Cortex of kidney (tissue), 1 donor: ENCODE measurements around the gene XRRA1.
"Not testable (repeated sequence)": the region's sequence is repeated elsewhere in the genome, so short reads cannot be mapped to it uniquely, and the experiment has no call there.

Experiments
- DNase-seq: peaks from one replicate; lab custom pipeline; 2025; lab: John Stamatoyannopoulos, UW

Gene XRRA1

DNA sequence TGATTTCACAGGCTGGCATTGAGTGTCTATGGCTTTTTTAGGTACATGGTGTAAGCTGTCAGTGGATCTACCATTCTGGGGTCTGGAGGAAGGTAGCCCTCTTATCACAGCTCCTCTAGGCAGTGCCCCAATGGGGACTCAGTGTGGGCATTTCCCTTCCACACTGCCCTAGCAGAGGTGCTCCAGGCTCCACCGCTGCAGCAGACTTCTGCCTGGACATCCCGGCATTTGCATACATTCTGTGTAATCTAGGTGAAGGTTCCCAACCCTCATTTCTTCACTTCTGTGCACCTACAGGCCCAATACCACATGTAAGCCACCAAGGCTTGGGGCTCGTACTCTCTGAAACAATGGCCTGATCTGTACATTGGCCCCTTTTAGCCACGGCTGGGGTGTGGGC, 122.0 kb downstream of the XRRA1 start:
- DNase-seq: no peak

GRCh38 chr11:74825596-74825995, 123.3 kb downstream of the XRRA1 start:
- DNase-seq: not testable (repeated sequence)

GRCh38 chr11:74824285-74824982, 124.5 kb downstream of the XRRA1 start:
- DNase-seq: no peak

DNA sequence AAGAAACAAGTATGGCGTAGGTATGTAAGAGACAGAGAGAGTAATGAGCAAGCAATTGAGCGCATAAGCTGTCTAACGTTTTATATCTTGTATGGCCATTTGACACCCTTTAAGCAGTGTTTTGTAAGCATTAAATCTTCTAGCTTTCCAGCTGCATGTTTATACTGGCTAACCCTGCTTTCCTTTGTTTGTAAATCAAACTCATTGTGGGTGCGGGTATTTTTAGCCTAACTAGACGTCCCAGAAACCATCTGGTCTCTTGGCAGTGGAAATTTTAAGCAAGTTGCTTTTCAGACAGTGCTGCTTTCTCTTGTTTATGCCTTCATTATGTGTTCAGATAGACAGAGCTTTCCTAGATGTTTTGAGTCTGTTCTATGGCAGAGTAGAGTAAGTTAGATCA, 126.7 kb downstream of the XRRA1 start:
- DNase-seq: no peak

DNA sequence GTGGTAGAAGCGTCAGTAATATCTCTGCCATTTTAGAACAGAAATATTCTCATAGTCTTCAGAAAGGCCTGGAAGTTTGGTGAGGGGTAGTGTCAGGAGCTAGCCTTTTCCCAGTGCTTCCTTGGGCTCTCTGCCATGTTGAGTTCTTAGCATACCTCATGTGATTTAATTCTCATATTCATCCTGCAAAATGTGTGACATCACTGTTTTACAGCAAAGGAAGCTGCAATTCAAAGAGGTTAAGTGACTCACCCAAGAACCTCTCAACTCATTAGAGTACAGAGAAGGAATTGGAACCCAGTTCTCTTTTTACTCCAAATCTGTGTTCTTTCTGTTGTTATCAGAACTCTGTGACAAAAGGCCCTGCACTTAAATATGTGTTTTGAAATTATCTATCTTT, 128.1 kb downstream of the XRRA1 start:
- no peak for DNase-seq

GRCh38 chr11:74819400-74819799, 129.5 kb downstream of the XRRA1 start:
- DNase-seq: no peak

GRCh38 chr11:74818283-74818946, 130.5 kb downstream of the XRRA1 start:
- no peak for DNase-seq

GRCh38 chr11:74816664-74817063, 132.2 kb downstream of the XRRA1 start:
- DNase-seq: no peak

DNA sequence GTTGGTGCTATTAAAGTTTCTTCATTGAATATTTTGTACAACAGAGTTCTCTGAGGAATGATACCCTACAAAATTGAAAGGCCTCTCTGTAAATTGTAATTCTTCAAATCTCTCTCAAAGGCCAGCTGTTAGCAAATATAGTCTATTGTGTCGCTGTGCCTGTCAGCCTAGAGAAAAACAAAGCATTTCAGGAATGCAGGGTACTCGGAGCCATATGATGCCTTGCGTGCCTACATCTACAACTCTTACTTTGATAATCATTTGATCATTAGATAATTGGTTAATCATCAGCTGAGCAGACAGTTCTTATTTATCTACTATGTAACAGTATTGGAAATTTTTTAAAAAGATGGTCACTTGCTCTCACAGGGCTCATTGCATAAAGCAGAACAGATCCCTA, 132.9 kb downstream of the XRRA1 start:
- no peak for DNase-seq

- DNase-seq: no peak
Observed at GRCh38 chr11:74809801-74810200, 139.1 kb downstream of the XRRA1 start.

GRCh38 chr11:74806267-74806666, 142.6 kb downstream of the XRRA1 start:
- no peak for DNase-seq

DNA sequence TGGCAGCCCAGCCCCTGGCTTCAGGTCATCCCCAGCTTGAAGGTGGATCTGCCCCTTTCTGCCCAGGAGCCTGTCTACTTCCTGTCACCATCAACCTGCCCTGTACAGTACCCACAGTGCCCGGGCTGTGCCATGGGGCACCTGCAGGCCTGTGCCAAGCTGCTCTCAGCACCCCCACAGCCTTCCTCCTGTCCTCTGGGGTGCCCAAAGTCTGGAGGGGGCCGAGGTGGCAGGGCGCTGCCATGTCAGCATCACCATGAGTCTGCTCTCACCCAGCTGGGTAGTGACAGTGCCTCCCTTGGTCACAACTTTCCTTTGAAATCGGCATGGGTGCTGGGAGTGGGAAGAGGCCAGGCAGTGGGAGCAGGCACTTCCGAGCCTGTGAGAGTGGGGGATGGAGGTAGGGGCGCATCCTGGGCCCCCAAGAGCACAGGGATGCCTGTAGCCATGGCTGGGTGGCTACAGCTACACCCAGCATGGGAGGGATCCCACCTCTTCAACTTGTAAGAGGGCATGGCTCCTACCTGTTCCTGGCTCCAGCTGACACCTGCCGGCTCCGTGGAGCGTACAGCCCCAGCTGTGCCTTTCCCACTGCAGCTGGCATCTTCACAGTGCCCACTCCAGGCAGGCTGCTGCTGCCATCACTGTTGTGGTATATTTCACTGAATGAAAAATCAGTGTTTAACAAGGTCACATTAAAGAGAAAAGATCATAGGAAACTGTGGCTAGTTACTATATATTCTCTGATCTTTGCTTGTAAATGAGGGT, 157.4 kb downstream of the XRRA1 start:
- no peak for DNase-seq
